GM08714 (cell line): ENCODE results near the gene PSMA7.

ENCODE experiments used
- H3K4me3 ChIP-seq: fragments of 200-500 bp; sonication (Bioruptor generic); 2 replicates; pipeline ENCODE4 v1.5.1; 2014; ENCODE audit warnings: mild to moderate bottlenecking, low read length, inconsistent platforms
- ZNF274 ChIP-seq: IDR thresholded peaks from 2 replicates; pipeline ENCODE4 v1.6.1; 2012; ENCODE audit warnings: mild to moderate bottlenecking, low read depth, low read length

PSMA7 gene

GRCh38 chr20:62141397-62142251 is 1.6 kb downstream of the PSMA7 start:
- TF ChIP-seq ZNF274: no peak
- H3K4me3 ChIP-seq: peak overlapping the region; percentile 77

- TF ChIP-seq ZNF274: no peak
- peak overlapping the region; percentile 77; the same call in 1 of the 2 replicates for H3K4me3 ChIP-seq
These were observed 2.2 kb downstream of the PSMA7 start for GRCh38 chr20:62141043-62141396.

DNA sequence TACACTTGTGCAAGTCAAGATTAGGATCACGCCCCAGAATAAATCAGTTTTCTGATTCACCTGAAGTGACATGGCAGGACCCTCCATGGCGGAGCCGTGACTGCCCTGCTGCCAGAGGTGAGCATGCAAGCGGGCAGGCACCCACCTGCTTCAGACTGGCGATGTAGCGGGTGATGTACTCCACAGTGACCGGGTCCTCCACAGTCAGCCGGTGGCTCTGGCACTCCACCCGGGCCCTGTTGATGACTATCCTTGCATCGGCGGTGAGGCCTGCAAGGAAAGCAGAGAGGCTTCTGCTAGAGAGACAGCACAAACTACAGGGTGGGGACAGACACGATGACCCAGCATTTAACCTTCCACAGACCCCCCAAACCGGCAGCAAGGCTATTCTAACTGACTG is 3.6 kb downstream of the PSMA7 start:
- TF ChIP-seq ZNF274: no peak
- no peak overlapping the region for H3K4me3 ChIP-seq

DNA sequence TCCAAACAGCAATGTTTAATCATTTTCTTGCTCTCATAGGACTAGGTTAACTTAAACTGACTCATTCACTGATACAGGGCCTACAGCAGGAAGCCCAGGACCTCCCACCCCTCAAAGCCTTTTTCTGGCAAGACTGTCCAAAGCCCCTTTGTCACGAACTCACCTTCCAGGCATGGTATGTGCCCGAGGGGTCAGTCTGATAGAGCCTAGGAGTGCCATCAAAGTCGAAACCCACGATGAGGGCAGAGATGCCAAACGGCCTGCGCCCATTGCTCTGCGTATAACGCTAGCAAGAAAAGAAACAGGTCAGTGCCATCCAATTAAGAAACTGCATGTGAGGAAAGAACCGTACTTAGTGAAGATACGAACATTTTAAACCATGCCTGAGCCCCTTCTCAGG is 4.3 kb downstream of the PSMA7 start:
- no peak for TF ChIP-seq ZNF274

DNA sequence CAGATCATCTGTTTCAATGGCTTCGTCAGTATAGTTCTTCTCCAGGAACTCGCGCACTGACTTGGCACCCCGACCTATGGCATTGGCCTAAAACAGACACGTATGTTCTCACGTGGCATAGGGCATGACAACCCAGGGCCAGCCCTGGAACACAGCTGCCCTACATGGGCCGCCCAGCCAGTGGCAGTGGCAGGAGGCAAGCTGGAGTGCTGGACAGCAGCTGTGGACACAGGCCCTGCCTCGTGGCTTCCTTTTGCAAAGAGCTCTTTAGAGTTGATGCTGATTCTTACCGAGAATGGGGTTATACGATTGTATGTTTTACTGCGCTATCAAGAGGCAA is 5.0 kb downstream of the PSMA7 start:
- TF ChIP-seq ZNF274: no peak
- H3K4me3 ChIP-seq: no peak overlapping the region

More for the DNA sequence above, 4.3 kb downstream of the PSMA7 start:
- H3K4me3 ChIP-seq: no peak overlapping the region

DNA sequence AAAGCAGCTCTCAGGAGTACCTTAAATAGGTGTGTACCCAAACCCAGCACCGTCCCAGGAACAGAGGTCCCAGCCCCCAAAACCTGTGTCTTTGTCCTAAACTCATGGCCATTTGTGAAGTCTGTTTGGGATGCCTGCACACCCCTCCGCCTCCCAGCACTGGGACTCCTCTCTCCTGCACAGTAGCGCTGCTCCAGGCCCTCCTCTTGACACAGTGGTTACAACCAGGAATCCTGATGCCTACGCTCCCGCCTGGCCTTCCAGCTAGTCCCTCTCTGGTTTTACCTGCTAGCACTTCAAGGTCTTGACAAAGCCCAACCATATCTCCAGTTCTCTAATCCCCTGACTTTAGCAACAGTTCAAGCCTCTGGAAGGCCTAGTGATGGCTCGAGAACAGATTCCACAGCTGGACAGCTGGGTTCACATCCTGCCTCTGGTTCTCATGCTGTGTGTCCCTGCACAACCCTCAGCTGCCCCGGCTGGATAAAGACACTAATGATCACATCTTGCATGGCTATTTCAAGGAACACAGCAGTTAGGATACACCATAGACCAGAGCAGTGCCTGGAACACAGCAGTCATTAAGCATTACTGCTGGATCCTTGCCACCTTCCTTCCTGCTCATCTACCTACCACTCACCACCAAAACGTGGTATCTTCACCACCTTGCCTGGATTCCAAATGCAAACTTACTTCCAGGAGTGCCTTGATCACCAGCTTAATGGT is 5.6 kb downstream of the PSMA7 start:
- no peak for TF ChIP-seq ZNF274
- no peak overlapping the region for H3K4me3 ChIP-seq

DNA sequence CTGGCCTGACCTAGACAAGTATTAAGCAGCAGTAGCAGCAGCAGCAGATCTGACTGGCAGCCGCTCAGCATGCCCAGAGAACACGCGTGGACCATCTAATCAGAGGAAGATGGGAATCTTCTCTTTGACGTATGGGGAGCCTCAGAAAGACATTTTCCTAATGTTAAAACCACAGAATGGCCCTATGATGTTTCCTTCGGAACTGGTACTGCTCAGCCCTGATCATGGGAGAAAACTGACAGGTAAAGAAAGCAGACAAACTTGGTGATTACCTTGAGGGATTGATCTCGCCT is 6.2 kb downstream of the PSMA7 start:
- no peak overlapping the region for H3K4me3 ChIP-seq

DNA sequence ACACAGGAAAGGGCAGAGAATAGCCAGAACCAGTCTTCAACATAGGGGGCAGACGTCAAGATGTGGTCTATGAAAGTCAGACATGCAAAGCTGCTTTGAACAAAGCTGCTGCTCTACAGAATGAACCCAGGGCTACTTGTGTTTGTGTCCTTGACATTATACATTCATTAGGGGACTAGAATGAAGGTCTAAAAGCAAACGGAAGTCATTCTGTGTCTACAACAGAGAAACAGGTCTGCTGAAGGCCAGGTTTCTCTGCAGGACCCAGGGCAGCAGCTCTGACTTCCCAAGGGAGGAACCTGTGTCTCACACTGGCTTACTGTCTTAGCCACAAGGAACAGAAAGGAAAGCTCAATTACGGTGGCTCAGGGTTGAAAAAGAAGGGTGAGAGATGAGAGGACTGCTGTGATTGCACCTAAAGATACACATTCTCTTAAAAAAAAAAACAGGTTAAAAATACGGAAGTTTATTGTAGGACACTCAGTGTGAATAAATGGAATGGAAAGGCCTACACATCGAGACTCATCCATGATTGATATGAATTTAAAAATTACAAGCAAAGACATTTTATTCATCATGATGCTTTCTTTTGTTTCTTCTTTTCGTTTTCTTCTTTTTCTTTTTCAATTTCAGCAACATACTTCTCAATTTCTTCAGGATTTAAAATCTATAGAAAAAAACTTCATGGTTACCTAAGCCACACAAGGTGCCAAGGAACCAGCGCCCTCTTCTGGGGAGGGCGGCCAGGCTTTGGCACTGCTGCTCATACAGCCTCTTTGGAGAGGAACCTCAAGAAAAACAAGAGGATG is 6.7 kb downstream of the PSMA7 start:
- no peak for TF ChIP-seq ZNF274
- H3K4me3 ChIP-seq: no peak overlapping the region

More for the DNA sequence above, 6.2 kb downstream of the PSMA7 start:
- no peak for TF ChIP-seq ZNF274

- H3K4me3 ChIP-seq: no peak overlapping the region
- TF ChIP-seq ZNF274: no peak
These were observed 7.5 kb downstream of the PSMA7 start for GRCh38 chr20:62135573-62136266.

DNA sequence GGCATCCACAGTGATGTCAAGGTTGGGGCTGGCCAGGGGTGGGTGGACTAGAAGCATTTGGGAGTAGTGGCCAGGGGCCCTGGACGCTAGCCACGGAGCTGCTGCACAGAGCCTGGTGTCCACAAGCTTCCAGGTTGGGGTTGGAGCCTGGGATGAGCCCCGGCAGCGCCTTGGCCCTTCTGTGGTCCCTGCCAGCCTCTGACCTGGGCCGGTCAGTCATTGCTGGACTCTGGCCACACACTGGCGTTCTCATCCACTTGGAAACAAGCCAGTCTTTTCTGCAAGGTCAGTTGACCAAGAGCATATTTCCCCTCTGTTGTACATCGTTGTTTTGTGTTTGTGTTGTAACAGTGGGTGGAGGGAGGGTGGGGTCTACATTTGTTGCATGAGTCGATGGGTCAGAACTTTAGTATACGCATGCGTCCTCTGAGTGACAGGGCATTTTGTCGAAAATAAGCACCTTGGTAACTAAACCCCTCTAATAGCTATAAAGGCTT is 8.4 kb downstream of the PSMA7 start:
- TF ChIP-seq ZNF274: no peak
- H3K4me3 ChIP-seq: no peak overlapping the region

DNA sequence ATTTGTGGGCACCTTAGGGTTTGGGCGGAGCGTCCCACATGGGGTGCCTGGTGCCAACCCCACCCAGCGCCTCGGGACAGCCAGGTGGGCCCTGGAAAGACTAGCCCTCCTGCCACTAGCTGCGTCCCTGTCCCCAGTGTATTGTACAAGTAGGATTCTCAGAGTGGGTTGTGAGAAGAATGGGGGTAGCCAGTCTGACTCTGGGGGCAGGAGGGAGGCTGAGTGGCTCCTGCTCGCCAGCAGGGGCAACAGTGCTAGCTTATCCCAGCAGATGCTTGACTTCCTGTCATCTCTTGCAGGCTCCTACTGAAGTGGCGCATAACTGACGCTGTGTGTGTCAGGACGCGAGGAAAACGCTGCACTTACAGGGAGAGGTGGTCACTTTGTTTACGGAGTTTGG is 9.3 kb downstream of the PSMA7 start:
- TF ChIP-seq ZNF274: no peak

DNA sequence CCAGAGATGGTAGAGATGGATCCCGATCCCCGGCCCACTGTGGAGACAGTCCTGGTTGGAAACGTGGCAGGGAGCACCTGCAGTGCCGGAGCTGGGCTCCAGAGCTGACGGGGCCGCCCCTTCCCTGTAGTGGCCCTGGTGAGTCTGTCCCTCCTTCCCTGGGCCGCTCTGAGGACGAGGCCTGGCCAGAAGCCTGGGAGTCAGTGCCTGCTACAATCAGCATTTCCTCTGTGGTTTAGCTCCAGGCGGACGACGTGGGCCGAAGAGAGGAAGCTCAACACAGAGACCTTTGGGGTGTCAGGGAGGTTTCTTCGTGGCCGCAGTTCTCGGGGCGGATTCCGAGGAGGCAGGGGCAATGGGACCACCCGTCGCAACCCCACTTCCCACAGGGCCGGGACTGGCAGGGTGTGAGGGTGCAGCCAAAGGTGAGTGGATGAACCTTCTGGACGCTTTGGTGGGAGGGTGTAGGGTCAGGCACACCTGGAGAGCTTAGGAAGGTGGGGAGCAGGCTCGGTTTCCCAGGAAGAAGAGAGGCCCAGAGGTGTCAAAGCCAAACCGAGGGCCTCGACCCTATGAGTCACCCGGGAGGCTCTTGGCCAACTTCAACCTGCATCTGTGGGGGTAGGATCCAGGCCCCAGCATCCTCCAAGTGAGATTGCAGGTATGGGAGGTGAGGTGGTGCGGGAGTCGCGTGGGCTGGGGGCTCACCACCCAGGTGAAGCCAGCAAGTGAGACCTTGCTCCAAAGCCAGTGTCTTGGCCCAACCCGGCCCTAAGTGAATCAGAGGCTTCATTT is 9.9 kb downstream of the PSMA7 start:
- TF ChIP-seq ZNF274: no peak
- H3K4me3 ChIP-seq: no peak overlapping the region

More for the DNA sequence above, 9.3 kb downstream of the PSMA7 start:
- H3K4me3 ChIP-seq: no peak overlapping the region

DNA sequence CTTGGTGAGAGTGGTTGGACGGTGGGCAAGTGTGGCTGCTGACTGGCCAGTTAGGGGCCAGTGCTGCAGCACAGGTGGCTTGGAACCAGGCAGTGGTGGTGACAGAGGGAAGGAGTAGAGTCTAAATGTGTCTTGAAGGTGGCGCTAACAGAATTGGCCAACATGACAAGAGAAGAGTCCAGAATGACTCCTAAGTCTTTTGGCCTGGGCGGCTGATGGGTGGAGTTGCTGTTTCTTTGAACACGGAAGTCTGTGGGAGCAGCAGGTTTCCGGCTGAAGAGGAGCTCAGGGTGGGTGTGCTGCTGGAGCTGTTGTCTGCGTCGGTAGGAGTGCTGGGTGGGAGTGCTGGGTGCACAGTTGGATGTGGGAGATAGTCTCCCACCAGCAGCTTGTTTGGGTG is 10.8 kb downstream of the PSMA7 start:
- TF ChIP-seq ZNF274: no peak

More for the DNA sequence above, 10.8 kb downstream of the PSMA7 start:
- H3K4me3 ChIP-seq: no peak overlapping the region
